Stimulated activated CD4-positive, alpha-beta T cell treated with anti-CD3 and anti-CD28 coated beads, Interleukin-15, amount 100 ng/mL, for 24 hours (primary cell): ENCODE measurements around the gene FOXA1.
"Not testable (repeated sequence)": the region's sequence is repeated elsewhere in the genome, so short reads cannot be mapped to it uniquely, and the experiment has no call there.

ENCODE experiments used
- DNase-seq: peaks from one replicate; pipeline ENCODE4 v3.0.0-alpha.2; 2020

The FOXA1 gene

GRCh38 chr14:37588956-37589714 is 5.9 kb downstream of the FOXA1 start:
- no peak for DNase-seq

- no peak for DNase-seq
Observed at GRCh38 chr14:37588667-37588955, 6.4 kb downstream of the FOXA1 start.

- DNase-seq = no peak
Observed at GRCh38 chr14:37587881-37588666, 7.0 kb downstream of the FOXA1 start.

DNA sequence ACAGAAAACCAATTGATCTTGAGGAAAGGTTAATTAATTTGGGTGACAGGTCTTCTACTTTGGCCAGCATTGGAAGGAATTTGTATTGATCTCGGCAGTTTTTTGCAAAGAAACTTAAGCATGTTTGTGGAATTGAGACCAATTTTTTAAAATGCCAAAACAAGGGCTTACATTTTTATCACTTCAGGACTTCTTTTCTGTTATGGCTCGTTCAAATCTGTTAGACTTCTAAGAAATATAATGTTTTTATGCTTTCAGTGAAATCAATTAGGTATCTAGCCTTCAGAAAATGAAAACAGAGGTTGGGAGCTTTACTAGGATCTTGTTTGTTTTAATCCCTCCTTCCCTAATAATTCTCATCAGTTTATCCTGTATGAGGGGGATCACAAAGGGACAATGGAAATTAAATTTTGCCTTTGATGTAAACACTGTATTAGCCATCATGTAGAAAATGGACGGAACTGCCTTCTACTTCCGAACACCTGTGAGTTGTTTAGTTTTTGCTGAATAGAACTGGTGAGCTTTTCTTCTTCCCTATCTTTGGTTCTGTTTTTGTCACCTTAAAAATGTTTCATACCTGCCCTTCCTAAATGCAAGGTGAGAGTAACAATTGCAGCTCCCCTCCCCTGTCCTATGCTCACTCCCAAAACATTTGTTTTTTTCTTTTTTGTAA is 7.8 kb downstream of the FOXA1 start:
- DNase-seq = no peak

- DNase-seq = no peak
Observed at GRCh38 chr14:37586797-37587130, 8.3 kb downstream of the FOXA1 start.

GRCh38 chr14:37585971-37586796 is 8.9 kb downstream of the FOXA1 start:
- no peak for DNase-seq

- no peak for DNase-seq
Observed at GRCh38 chr14:37585101-37585511, 9.9 kb downstream of the FOXA1 start.

GRCh38 chr14:37584211-37585100 is 10.6 kb downstream of the FOXA1 start:
- DNase-seq = no peak

DNA sequence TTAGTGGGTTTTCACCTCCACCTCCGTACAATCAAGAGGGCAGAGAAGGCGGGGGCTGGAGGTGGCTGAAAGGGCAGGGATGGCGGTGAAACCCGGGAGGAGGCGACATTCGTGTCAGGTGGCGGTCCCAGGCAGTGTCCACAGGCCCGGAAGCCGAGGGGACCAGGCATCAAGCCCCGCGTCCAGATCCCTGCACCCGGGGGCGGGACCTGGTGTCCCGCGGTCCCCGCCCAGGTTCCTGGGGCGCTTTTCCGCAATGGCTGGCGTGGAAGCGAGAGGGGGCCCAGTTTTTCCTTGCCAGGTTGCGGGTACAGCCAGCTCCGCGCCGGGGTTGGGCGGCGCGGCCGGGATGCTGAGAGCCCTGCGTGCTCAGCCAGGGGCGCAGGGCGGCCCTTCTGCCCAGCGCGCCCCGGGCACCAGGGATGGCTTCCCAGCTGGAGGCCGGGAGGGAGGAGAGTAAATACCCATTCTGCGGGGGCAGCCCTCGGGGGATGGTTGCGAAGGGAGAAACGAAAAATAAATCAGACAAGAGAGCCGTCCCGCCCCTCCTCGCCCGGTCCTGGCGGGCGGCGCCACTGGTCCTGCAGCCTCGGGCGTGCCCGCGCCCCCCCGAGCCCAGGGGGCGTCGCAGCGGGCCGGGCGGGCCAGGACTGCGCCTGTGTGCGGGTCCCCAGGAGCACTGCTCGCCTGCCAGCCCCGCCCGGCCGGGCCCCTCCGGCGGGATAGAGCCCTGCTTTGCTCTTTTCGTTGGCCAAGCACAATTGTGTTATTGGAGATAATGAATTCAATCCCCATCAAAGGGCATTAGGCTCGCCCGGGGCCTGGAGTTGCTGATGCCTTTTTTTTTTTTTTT is 11.5 kb downstream of the FOXA1 start:
- DNase-seq = no peak

DNA sequence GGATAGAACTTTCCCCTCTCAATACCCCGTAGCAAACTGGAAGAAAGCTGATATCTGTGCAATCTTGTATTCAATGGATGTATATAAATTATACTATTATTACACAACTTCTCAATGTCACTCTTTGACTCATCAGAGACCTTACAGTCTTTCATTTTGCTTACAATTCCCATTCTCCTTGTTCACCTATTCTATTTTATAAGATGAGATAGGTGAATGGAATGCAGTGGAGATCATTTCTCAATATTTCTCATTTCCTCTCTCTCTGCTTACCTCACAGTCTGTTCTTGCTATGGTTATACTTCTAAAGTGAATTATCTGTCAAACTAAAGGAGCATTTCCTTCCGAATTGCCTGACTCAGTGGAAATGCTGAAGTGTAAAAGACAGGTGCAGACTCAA is 14.9 kb downstream of the FOXA1 start:
- DNase-seq = no peak

- DNase-seq = no peak
Observed at GRCh38 chr14:37579274-37579673, 15.8 kb downstream of the FOXA1 start.

- DNase-seq = no peak
Observed at GRCh38 chr14:37573356-37573755, 21.7 kb downstream of the FOXA1 start.

DNA sequence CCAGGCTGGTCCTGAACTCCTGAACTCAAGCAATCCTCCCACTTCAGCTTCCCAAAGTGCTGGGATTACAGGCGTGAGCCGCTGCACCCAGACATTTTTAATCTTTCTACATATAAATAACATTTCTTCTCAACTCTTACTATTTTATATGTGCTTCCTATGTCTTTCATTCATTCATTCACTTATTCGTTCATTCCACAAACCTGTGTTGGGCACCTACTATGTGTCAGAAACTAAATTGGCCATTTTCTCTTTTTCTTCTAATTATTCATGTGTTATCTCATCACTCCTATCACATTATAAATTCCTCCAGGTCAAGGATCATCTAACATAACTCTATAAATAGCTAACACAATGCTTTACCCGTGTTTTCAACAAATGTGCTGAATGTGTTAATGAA is 23.7 kb downstream of the FOXA1 start:
- no peak for DNase-seq

- DNase-seq = no peak
Observed at GRCh38 chr14:37569729-37570128, 25.3 kb downstream of the FOXA1 start.

GRCh38 chr14:37566811-37567371 is 28.2 kb downstream of the FOXA1 start:
- no peak for DNase-seq

- DNase-seq = no peak
Observed at GRCh38 chr14:37565550-37565949, 29.5 kb downstream of the FOXA1 start.

DNA sequence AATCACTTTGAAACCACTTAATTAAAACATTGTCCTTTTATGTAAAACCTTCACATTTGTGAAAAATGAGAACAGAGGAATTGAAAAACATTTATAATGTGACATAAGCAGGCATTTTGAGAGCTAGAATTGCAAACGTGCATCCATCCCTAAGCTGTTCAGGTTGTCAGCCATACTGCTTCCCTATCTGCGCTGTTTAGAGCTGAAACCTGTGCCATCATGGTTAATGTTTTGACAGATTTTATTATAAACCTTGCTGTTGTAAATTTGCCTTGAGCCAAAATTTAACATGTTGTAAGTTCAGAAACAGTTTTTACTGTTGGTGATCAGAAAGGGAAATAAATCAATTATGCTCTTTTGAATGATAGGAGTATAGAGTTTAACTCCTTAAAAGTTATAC is 31.9 kb downstream of the FOXA1 start:
- DNase-seq = no peak

- DNase-seq = no peak
Observed at GRCh38 chr14:37559386-37559785, 35.7 kb downstream of the FOXA1 start.

DNA sequence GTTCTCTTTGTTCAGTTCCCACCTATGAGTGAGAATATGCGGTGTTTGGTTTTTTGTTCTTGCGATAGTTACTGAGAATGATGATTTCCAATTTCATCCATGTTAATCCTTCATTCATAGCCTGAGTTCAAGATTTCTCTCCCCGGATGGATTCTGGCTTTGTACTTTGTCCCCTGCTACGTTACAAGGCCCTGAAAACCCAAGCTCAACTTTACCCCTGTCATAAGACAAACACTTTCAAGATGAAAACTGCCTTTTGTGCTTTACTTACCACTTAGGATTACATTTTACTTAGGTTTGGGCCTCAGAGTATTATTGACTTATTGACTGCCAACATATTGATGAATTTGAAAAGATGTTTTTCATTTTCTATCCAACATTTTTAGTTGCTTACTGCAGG is 36.3 kb downstream of the FOXA1 start:
- no peak for DNase-seq

- DNase-seq = not testable (repeated sequence)
Observed at GRCh38 chr14:37555596-37555995, 39.5 kb downstream of the FOXA1 start.
